Activated CD4-positive, alpha-beta T cell treated with anti-CD3 and anti-CD28 coated beads, Interleukin-2, amount 50 U/mL, for 1 hour (primary cell): ENCODE data around the gene NRG2.

ENCODE experiments used
- DNase-seq: peaks from one replicate; pipeline ENCODE4 v3.0.0-alpha.2; 2020

NRG2 gene

GRCh38 chr5:139808481-139809330, 234.4 kb downstream of the NRG2 start:
- no peak for DNase-seq

- DNase-seq, result no peak
Observed at GRCh38 chr5:139807647-139808030, 235.5 kb downstream of the NRG2 start.

GRCh38 chr5:139806726-139807646, 236.1 kb downstream of the NRG2 start:
- DNase-seq, result no peak

GRCh38 chr5:139806111-139806510, 237.0 kb downstream of the NRG2 start:
- no peak for DNase-seq

GRCh38 chr5:139805545-139805944, 237.6 kb downstream of the NRG2 start:
- DNase-seq, result no peak

- no peak for DNase-seq
Observed at GRCh38 chr5:139804800-139805397, 238.2 kb downstream of the NRG2 start.

GRCh38 chr5:139803978-139804377, 239.1 kb downstream of the NRG2 start:
- DNase-seq, result no peak

- no peak for DNase-seq
Observed at GRCh38 chr5:139799359-139799758, 243.7 kb downstream of the NRG2 start.

- DNase-seq, result no peak
Observed at GRCh38 chr5:139798883-139799282, 244.2 kb downstream of the NRG2 start.

GRCh38 chr5:139797856-139798510, 245.1 kb downstream of the NRG2 start:
- DNase-seq, result no peak

GRCh38 chr5:139797335-139797734, 245.8 kb downstream of the NRG2 start:
- no peak for DNase-seq
